GM23338 (cell line): ENCODE measurements around the gene XPR1. TPM values are rescaled to one million over a fixed set of nuclear protein-coding genes. Genes with fewer than 3 reads are reported as not detected.

Experiments
- ATAC-seq: fragments of 200-7000 bp; cut with Tn5 transposase; 3 replicates; pipeline ENCODE4 v1.9.1; 2020
- DNase-seq: peaks from one replicate; pipeline ENCODE4 v3.0.0-alpha.2; 2015; ENCODE audit warnings: low spot score
- H2AFZ ChIP-seq: fragments of 200-600 bp; sonication (generic); 2 replicates; pipeline ENCODE4 v1.8.0; 2016; ENCODE audit warnings: antibody characterized with exemption, mild to moderate bottlenecking, moderate library complexity
- H3F3A ChIP-seq: fragments of 200-600 bp; sonication (generic); replicated peaks from 2 replicates; pipeline ENCODE4 v1.8.0; 2017; ENCODE audit warnings: antibody characterized with exemption, mixed run types, low read depth
- H3K27ac ChIP-seq: fragments of 200-600 bp; sonication (generic); 2 replicates; pipeline ENCODE4 v1.6.1; 2016; ENCODE audit warnings: low read depth
- H3K27me3 ChIP-seq: fragments of 200-600 bp; sonication (generic); 2 replicates; pipeline ENCODE4 v1.8.0; 2016; ENCODE audit warnings: mild to moderate bottlenecking, mixed run types, moderate library complexity; ENCODE audit not compliant: insufficient read depth
- H3K36me3 ChIP-seq: fragments of 200-600 bp; sonication (generic); 2 replicates; pipeline ENCODE4 v1.8.0; 2016; ENCODE audit warnings: mild to moderate bottlenecking; ENCODE audit not compliant: insufficient read depth
- H3K4me1 ChIP-seq: fragments of 200-600 bp; sonication (generic); 2 replicates; pipeline ENCODE4 v1.8.0; 2016; ENCODE audit warnings: mild to moderate bottlenecking, moderate library complexity; ENCODE audit not compliant: insufficient read depth
- H3K4me2 ChIP-seq: fragments of 200-600 bp; sonication (generic); 2 replicates; pipeline ENCODE4 v1.7.1; 2017; ENCODE audit warnings: mixed run types
- H3K4me3 ChIP-seq: fragments of 200-600 bp; sonication (generic); 2 replicates; pipeline ENCODE4 v1.6.1; 2016; ENCODE audit warnings: mixed run types
- H3K79me2 ChIP-seq: fragments of 200-600 bp; sonication (generic); replicated peaks from 2 replicates; pipeline ENCODE4 v1.8.0; 2017; ENCODE audit warnings: mild to moderate bottlenecking; ENCODE audit not compliant: insufficient read depth
- H3K9me2 ChIP-seq: fragments of 200-600 bp; sonication (generic); 2 replicates; pipeline ENCODE4 v1.8.0; 2017; ENCODE audit not compliant: insufficient read depth
- H4K20me1 ChIP-seq: fragments of 200-600 bp; sonication (generic); replicated peaks from 2 replicates; pipeline ENCODE4 v1.8.0; 2017; ENCODE audit warnings: mild to moderate bottlenecking; ENCODE audit not compliant: insufficient read depth
- H3K27ac Mint-ChIP-seq: 2 replicates; pipeline ENCODE4 v1.8.0; 2020; ENCODE audit warnings: inconsistent platforms, mild to moderate bottlenecking, moderate library complexity, mixed read lengths
- H3K27me3 Mint-ChIP-seq: 3 replicates; pipeline ENCODE4 v1.8.0; 2022; ENCODE audit warnings: low read depth, mild to moderate bottlenecking, moderate library complexity, mixed read lengths, inconsistent platforms; ENCODE audit not compliant: insufficient read depth, poor library complexity
- H3K36me3 Mint-ChIP-seq: 3 replicates; pipeline ENCODE4 v1.8.0; 2021; ENCODE audit warnings: low read depth, mild to moderate bottlenecking, inconsistent platforms, moderate library complexity, mixed read lengths
- H3K4me1 Mint-ChIP-seq: 3 replicates; pipeline ENCODE4 v1.8.0; 2020; ENCODE audit warnings: mild to moderate bottlenecking, inconsistent platforms, mixed read lengths
- H3K4me3 Mint-ChIP-seq: 3 replicates; pipeline ENCODE4 v1.8.0; 2021; ENCODE audit warnings: moderate library complexity, mild to moderate bottlenecking, inconsistent platforms, mixed read lengths
- H3K9me3 Mint-ChIP-seq: 3 replicates; pipeline ENCODE4 v1.8.0; 2020; ENCODE audit warnings: moderate library complexity, mild to moderate bottlenecking, inconsistent platforms, mixed read lengths
- CREB1 ChIP-seq: fragments of 250-450 bp; sonication (Bioruptor Pico); IDR thresholded peaks from 2 replicates; pipeline ENCODE4 v1.5.0; 2020; ENCODE audit warnings: low read depth, mild to moderate bottlenecking, moderate library complexity
- CTCF ChIP-seq, 2 experiments: fragments of 200-600 bp in 1 of 2; sonication (generic) in 1 of 2; conservative IDR thresholded peaks; 2 replicates each; pipeline versions ENCODE4 v1.5.1 to v1.6.1; 2016 to 2017; ENCODE audit warnings: antibody characterized with exemption in 2 of 2, low read depth in 2 of 2, mild to moderate bottlenecking in 2 of 2, moderate library complexity in 1 of 2
- ETS1 ChIP-seq: IDR thresholded peaks from 2 replicates; pipeline ENCODE4 v1.6.1; 2016; ENCODE audit warnings: antibody characterized with exemption
- EZH2 ChIP-seq: fragments of 200-600 bp; sonication (generic); IDR thresholded peaks from one replicate; pipeline ENCODE4 v1.8.0; 2017; ENCODE audit warnings: antibody characterized with exemption, mild to moderate bottlenecking, low read depth; ENCODE audit not compliant: unreplicated experiment
- EZH2phosphoT487 ChIP-seq: fragments of 200-600 bp; sonication (generic); IDR thresholded peaks from one replicate; pipeline ENCODE4 v1.8.1; 2018; ENCODE audit warnings: antibody characterized with exemption; ENCODE audit not compliant: unreplicated experiment
- REST ChIP-seq: IDR thresholded peaks from one replicate; pipeline ENCODE4 v1.6.1; 2018; ENCODE audit warnings: antibody characterized with exemption; ENCODE audit not compliant: unreplicated experiment
- STAT1 ChIP-seq: IDR thresholded peaks from one replicate; pipeline ENCODE4 v1.6.1; 2016; ENCODE audit warnings: antibody characterized with exemption; ENCODE audit not compliant: unreplicated experiment
- ZNF114 ChIP-seq: fragments of 250-450 bp; sonication (Bioruptor Pico); IDR thresholded peaks from 2 replicates; pipeline ENCODE4 v1.5.0; 2020; ENCODE audit warnings: mild to moderate bottlenecking, moderate library complexity
- ZNF331 ChIP-seq: fragments of 250-450 bp; sonication (Bioruptor Pico); IDR thresholded peaks from 2 replicates; pipeline ENCODE4 v1.5.0; 2020; ENCODE audit warnings: low read depth, mild to moderate bottlenecking, moderate library complexity
- ZNF462 ChIP-seq: fragments of 250-450 bp; sonication (Bioruptor Pico); IDR thresholded peaks from 2 replicates; pipeline ENCODE4 v1.5.0; 2020; ENCODE audit warnings: mild to moderate bottlenecking, moderate library complexity
- polyA plus RNA-seq: library from polyadenylated mRNA; unstranded; fragments of >200 nt; fragmentation: Nextera tagmentation; extraction: Ambion mirVana; gene quantifications from 2 replicates; pipeline ENCODE4 v1.2.1, GENCODE V29; 2016
- total RNA-seq: library from RNA; depleted of rRNA; stranded (reverse); fragments of >200 nt; shearing (Covaris generic); gene quantifications from 2 replicates; pipeline ENCODE4 v1.2.3, GENCODE V29; 2014

The XPR1 gene
- total and polyA plus RNA-seq, 2 experiments from 2014 or later = 9.3 to 38.1 TPM

- TF ChIP-seq CREB1 (CRISPR knock-in tag) = no peak
- TF ChIP-seq ZNF114 (CRISPR knock-in tag) = no peak
- no peak for TF ChIP-seq ETS1
Measured at GRCh38 chr1:180793451-180793850, 161.6 kb downstream of the XPR1 start (continued).

GRCh38 chr1:180796897-180797640 lies 165.2 kb downstream of the XPR1 start:
- peaks cover 3% of the 10 kb centered on the region for H3K27me3 Mint-ChIP-seq
- Histone ChIP-seq H3K4me3 (no peak overlapping the region), H3F3A (no peaks in the 10 kb centered on the region), H3K79me2 (no peaks in the 10 kb centered on the region), H3K4me1 (no peaks in the 10 kb centered on the region), H3K4me2 (no peak overlapping the region), H3K27me3 (no peaks in the 10 kb centered on the region), H3K27ac (no peak overlapping the region), H3K9me2 (0 out of 2 replicates have a peak, but pooled peaks cover 6% of the 10 kb centered on the region), H2AFZ (no peak overlapping the region), H3K36me3 (no peaks in the 10 kb centered on the region), H4K20me1 (no peaks in the 10 kb centered on the region)
- H3K4me1 Mint-ChIP-seq = peaks cover 10% of the 10 kb centered on the region; the same call in 2 of the 3 replicates
- no peaks in the 10 kb centered on the region for H3K9me3 Mint-ChIP-seq
- H3K27ac Mint-ChIP-seq = 0 out of 2 replicates have a peak overlapping the region, but pooled peaks have one; percentile 3
- DNase-seq = no peak
- H3K4me3 Mint-ChIP-seq = no peak overlapping the region
- H3K36me3 Mint-ChIP-seq = no peaks in the 10 kb centered on the region
- ATAC-seq = no peak
- no peak for TF ChIP-seq ZNF462 (CRISPR knock-in tag)
- no peak for TF ChIP-seq EZH2phosphoT487
- TF ChIP-seq ETS1 = no peak
- no peak for TF ChIP-seq REST
- no peak for TF ChIP-seq STAT1
- no peak for TF ChIP-seq ZNF331 (CRISPR knock-in tag)
- no peak for TF ChIP-seq EZH2
- no peak for TF ChIP-seq CTCF (conservative IDR thresholded peaks at IDR 0.05; ENCODE audit: low read depth in 2 of 2)
